Heart left ventricle (tissue), 13 donors: ENCODE measurements around the gene ELFN1.

Experiments
- POLR2A ChIP-seq, 2 donors: fragments of 450-650 bp; IDR thresholded peaks; one replicate each; pipeline ENCODE4 v1.6.1; 2017; ENCODE audit warnings: antibody characterized with exemption in 2 of 2, mild to moderate bottlenecking in 2 of 2, moderate library complexity in 2 of 2
- TF ChIP-seq, protein P1 (sequence below), 12 donors: fragments of 200-600 bp; sonication (generic) in 4 of 12; IDR thresholded peaks; one replicate each; pipeline versions ENCODE4 v1.5.0 to v1.8.0; 2018 to 2022; ENCODE audit warnings: antibody characterized with exemption in 12 of 12, mild to moderate bottlenecking in 5 of 12
- donor health status: ischemic (EF 13 %, LVEDD 7.1; RV severe dilation, severe dysfunction).
- donor health status: DM: no; HTN: yes; CAD: no.
- donor health status: DM: no; HTN: no; CAD: no.
- donor health status: ischemic (EF 25% LVEDD 6.9; RV normal size, moderate dysfunction).
- donor health status: ischemic (EF 25% LVEDD 5.7; RV mildly dilated, moderate dysfunction).
- donor health status: ischemic (EF 35%, LVEDD 5.7; RV mildly dilated, moderate dysfunction).
- donor health status: nonischemic (EF 11% LVEDD 7.7; RV severe dilation, severe dysfunction).
- donor health status: DM: yes; HTN: yes; CAD: no.
- donor health status: PGD.
- donor health status: ischemic (EF 29% LVEDD 5.4; RV normal size, mild dysfunction).
- donor health status: nonischemic (EF 23%, LVEDD 6.1; RV moderate dilation, normal function).

DNA sequence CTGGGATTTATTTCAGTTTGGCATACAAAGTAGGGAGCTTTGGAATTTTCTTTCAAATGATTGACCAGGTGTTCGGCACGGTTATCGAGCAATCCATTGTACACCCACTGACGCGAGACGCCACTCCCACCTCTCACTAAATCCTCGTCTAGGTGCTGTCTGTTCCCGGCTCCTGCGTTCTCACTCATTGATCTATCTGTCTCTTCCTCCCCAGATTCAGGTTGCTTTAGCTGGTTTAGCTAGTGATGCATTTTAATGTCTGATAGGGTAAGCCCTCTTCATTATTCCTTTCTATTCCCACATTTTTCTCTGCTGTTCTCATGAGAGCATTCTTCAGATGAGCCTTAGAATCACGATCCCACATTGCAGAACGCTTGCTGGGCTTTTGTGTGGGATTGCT, 91.7 kb downstream of the ELFN1 start:
- TF ChIP-seq POLR2A (IDR thresholded peaks at IDR 0.05) = no peak
- TF ChIP-seq, protein P1, sequence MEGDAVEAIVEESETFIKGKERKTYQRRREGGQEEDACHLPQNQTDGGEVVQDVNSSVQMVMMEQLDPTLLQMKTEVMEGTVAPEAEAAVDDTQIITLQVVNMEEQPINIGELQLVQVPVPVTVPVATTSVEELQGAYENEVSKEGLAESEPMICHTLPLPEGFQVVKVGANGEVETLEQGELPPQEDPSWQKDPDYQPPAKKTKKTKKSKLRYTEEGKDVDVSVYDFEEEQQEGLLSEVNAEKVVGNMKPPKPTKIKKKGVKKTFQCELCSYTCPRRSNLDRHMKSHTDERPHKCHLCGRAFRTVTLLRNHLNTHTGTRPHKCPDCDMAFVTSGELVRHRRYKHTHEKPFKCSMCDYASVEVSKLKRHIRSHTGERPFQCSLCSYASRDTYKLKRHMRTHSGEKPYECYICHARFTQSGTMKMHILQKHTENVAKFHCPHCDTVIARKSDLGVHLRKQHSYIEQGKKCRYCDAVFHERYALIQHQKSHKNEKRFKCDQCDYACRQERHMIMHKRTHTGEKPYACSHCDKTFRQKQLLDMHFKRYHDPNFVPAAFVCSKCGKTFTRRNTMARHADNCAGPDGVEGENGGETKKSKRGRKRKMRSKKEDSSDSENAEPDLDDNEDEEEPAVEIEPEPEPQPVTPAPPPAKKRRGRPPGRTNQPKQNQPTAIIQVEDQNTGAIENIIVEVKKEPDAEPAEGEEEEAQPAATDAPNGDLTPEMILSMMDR (IDR thresholded peaks at IDR 0.05) = no peak
